Measurements from ENCODE around the gene FN1. TPM values are rescaled to one million over a fixed set of nuclear protein-coding genes. Genes with fewer than 3 reads are reported as not detected.
A peak's percentile ranks its signal among the peaks of the same experiment; 100 is the strongest.

Gene FN1
- total and polyA plus RNA-seq, 2 donors (not counting 3 experiments of a cell fraction or from before 2014, with no cell fraction given), result 3,221 to 3,740 TPM

DNA sequence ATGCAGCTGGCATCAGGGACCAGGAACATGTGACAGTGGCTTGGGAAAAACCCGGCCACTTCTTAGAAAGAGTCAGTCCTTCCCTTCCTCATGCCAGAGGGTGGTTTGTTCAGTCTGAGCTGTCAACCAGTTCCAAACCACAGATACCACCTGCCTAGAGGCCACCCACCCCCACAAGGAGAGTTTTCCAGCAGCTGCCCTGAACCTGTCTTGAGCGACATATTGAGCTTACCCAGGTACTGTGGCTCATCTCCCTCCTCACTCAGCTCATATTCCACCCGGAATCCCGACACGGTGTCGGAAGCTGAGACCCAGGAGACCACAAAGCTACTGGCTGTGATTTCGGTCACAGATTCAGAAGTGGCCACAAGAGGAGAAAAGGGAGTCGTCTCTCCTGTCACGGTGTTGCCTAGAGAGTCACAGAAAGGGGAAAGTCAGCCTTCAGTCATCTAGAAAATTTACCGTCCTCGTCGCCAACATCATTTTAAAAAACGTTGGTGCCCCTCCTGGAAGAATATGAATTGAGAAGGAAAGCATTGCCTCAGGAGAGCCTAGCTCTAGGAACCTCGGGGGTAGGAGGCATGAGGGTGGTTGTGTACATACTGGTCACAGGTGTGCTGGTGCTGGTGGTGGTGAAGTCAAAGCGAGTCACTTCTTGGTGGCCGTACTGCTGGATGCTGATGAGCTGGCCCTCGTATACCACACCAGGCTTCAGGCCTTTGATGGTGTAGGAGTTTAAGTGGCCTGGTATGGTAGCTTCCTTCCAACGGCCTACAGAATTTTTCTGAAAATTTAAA, 26.3 kb downstream of the FN1 start:
- H3K9me3 ChIP-seq (replicated peaks; ENCODE audit: control insufficient read depth, insufficient read depth, low read length), result no peaks in the 10 kb centered on the region
- no peak for FAIRE-seq
- no peak overlapping the region for H3K9ac ChIP-seq (replicated peaks; ENCODE audit: extremely low read depth, insufficient read depth, low read length)
- no peak overlapping the region for H2AFZ ChIP-seq (ENCODE audit: low read depth, low read length)
- intact Hi-C loops (cut with micrococcal nuclease) (no loop called here), dilution Hi-C loops (cut with MboI; ENCODE audit: extremely low pct_ligation_motif_present, low sequenced_read_pairs) (no loop called here)
- no peak for TF ChIP-seq MYC (IDR thresholded peaks at IDR 0.05; ENCODE audit: low read depth, low read length)
- TF ChIP-seq JUN (IDR thresholded peaks at IDR 0.05; ENCODE audit: borderline replicate concordance, insufficient read depth, insufficient read length, low read depth), result no peak
- TF ChIP-seq POLR2AphosphoS5 (IDR thresholded peaks at IDR 0.05; ENCODE audit: insufficient read depth, low read depth, low read length), result peak; percentile 7
- peak; percentile 53 for TF ChIP-seq POLR2A (IDR thresholded peaks at IDR 0.05; ENCODE audit: low read depth, low read length)
- TF ChIP-seq CTCF (IDR thresholded peaks at IDR 0.05; ENCODE audit: extremely low read depth in 1 of 2, insufficient read depth in 1 of 2, low read depth in 1 of 2, low read length in 2 of 2), result no peak
- ChIA-PET POLR2A (interaction anchor here (0.5 kb wide), 1 partner anchor 38 kb away, joined by 4 read pairs; no protein-coding TSS in a partner anchor), CTCF (interaction anchor here (1.2 to 3.1 kb wide), 2 partner anchors 511 to 522 kb away, joined by 3 to 30 read pairs; no protein-coding TSS in a partner anchor)
- no peak overlapping the region for H3K4me2 ChIP-seq (ENCODE audit: insufficient read depth, low read length)
- H3K36me3 ChIP-seq (ENCODE audit: control insufficient read depth in 2 of 2, extremely low read depth in 1 of 2, insufficient read depth in 2 of 2, low read length in 2 of 2), result peaks cover 51 to 70% of the 10 kb centered on the region in 2 experiments
- H3K4me1 ChIP-seq (ENCODE audit: control insufficient read depth, extremely low read depth, insufficient read depth, low read length), result peaks cover 27% of the 10 kb centered on the region
- BruUV-seq (replicated peaks), result no TSS peak
- no peak overlapping the region for H3K27ac ChIP-seq (ENCODE audit: insufficient read depth, low read depth, low read length)
- H3K4me3 ChIP-seq (replicated peaks in 1 of 3; ENCODE audit: insufficient read depth in 1 of 3, low read depth in 1 of 3, low read length in 3 of 3), result no peak overlapping the region
- no peaks in the 10 kb centered on the region for H4K20me1 ChIP-seq (replicated peaks; ENCODE audit: control insufficient read depth, extremely low read depth, insufficient read depth, low read length)
- peaks cover 16% of the 10 kb centered on the region for H3K79me2 ChIP-seq (ENCODE audit: control insufficient read depth, insufficient read depth, low read length)
- H3K27me3 ChIP-seq (ENCODE audit: control insufficient read depth in 2 of 2, insufficient read depth in 2 of 2, low read length in 2 of 2), result no peaks in the 10 kb centered on the region
- no peak for DNase-seq (ENCODE audit: low read depth, low spot score)
- no peaks in the 10 kb centered on the region for H3K9me1 ChIP-seq (replicated peaks; ENCODE audit: control insufficient read depth, extremely low read depth, insufficient read depth, low read length)

Data from endothelial cell of umbilical vein (primary cell).